ENCODE results near the gene GPR160. TPM values are rescaled to one million over a fixed set of nuclear protein-coding genes. Genes with fewer than 3 reads are reported as not detected.

The GPR160 gene
- total RNA-seq, 4 donors from 2014 or later, result 1.7 to 17.7 (median 3.7) TPM

GRCh38 chr3:170049146-170050000, 11.6 kb downstream of the GPR160 start:
- WGBS, 2 donors, result 48 to 50% methylated on average over 10 of the region's 10 CpGs
- no peaks in the 10 kb centered on the region for H3K4me1 ChIP-seq
- TF ChIP-seq EP300 (IDR thresholded peaks at IDR 0.05), result no peak
- TF ChIP-seq POLR2A (IDR thresholded peaks at IDR 0.05), result no peak
- no peak for TF ChIP-seq CTCF (IDR thresholded peaks at IDR 0.05)
- DNase-seq (ENCODE audit: low spot score in 2 of 2), result no peak
- no peaks in the 10 kb centered on the region for H3K36me3 ChIP-seq
- H3K4me3 ChIP-seq, result no peak overlapping the region
- H3K27me3 ChIP-seq, result no peaks in the 10 kb centered on the region
- H3K9me3 ChIP-seq, result no peaks in the 10 kb centered on the region
- H3K27ac ChIP-seq, result no peak overlapping the region

- Histone ChIP-seq H3K4me3 (no peak overlapping the region), H3K4me1 (no peaks in the 10 kb centered on the region), H3K9me3 (no peaks in the 10 kb centered on the region), H3K27me3 (no peaks in the 10 kb centered on the region), H3K27ac (no peak overlapping the region), H3K36me3 (no peaks in the 10 kb centered on the region)
- WGBS, 2 donors, result 81 to 86% methylated on average over 4 of the region's 4 CpGs
- DNase-seq (ENCODE audit: low spot score in 2 of 2), result no peak
- TF ChIP-seq EP300 (IDR thresholded peaks at IDR 0.05) (no peak), CTCF (IDR thresholded peaks at IDR 0.05) (no peak), POLR2A (IDR thresholded peaks at IDR 0.05) (no peak)
Observed at GRCh38 chr3:170050753-170051152, 13.0 kb downstream of the GPR160 start.

- no peaks in the 10 kb centered on the region for H3K36me3 ChIP-seq
- H3K4me1 ChIP-seq, result no peaks in the 10 kb centered on the region
- no peak for TF ChIP-seq EP300 (IDR thresholded peaks at IDR 0.05)
- no peak for TF ChIP-seq POLR2A (IDR thresholded peaks at IDR 0.05)
- TF ChIP-seq CTCF (IDR thresholded peaks at IDR 0.05), result no peak
- no peak for DNase-seq (ENCODE audit: low spot score in 2 of 2)
- H3K9me3 ChIP-seq, result no peaks in the 10 kb centered on the region
- no peak overlapping the region for H3K4me3 ChIP-seq
- H3K27me3 ChIP-seq, result no peaks in the 10 kb centered on the region
- H3K27ac ChIP-seq, result no peak overlapping the region
Observed at GRCh38 chr3:170052398-170052797, 14.6 kb downstream of the GPR160 start.

GRCh38 chr3:170054204-170054603, 16.4 kb downstream of the GPR160 start:
- TF ChIP-seq CTCF (IDR thresholded peaks at IDR 0.05) (no peak), EP300 (IDR thresholded peaks at IDR 0.05) (no peak)
- WGBS, 2 donors, result 95 to 97% methylated on average over 1 of the region's 1 CpG
- Histone ChIP-seq H3K27me3 (no peaks in the 10 kb centered on the region), H3K4me1 (no peaks in the 10 kb centered on the region), H3K4me3 (no peak overlapping the region), H3K36me3 (no peaks in the 10 kb centered on the region), H3K9me3 (no peaks in the 10 kb centered on the region), H3K27ac (no peak overlapping the region)
- no peak for DNase-seq (ENCODE audit: low spot score in 2 of 2)

- no peak for TF ChIP-seq EP300 (IDR thresholded peaks at IDR 0.05)
- 86 to 88% methylated on average over 5 of the region's 5 CpGs for WGBS, 2 donors
- Histone ChIP-seq H3K27me3 (no peaks in the 10 kb centered on the region), H3K4me1 (no peaks in the 10 kb centered on the region), H3K9me3 (no peaks in the 10 kb centered on the region), H3K36me3 (no peaks in the 10 kb centered on the region), H3K4me3 (no peak overlapping the region), H3K27ac (no peak overlapping the region)
- DNase-seq (ENCODE audit: low spot score in 2 of 2), result no peak
Observed at GRCh38 chr3:170055209-170055608, 17.4 kb downstream of the GPR160 start.

All from tibial nerve (tissue), 4 donors.